ENCODE results near the gene RALGAPA2.

The RALGAPA2 gene

GRCh38 chr20:20454850-20455627 is 257.4 kb downstream of the RALGAPA2 start:
- FAIRE-seq, result no peak

DNA sequence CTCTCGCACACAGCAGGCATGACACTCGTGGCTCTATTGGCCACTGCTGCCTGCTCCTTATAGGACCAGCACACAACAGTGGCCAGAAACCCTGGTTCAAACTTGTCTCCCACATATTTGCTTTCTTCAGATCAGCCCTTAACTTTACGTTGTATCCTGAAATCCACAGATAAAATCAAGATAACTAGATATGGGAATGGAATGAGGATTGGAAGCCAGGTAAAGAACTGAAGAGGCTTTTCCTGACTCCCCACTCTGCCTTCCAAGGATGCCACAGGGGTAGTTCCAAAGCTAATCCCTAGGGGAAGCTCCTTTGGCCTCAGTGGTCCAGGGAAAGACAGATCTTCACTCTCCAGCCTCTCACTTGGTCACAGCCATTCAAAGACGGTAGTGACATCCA is 258.1 kb downstream of the RALGAPA2 start:
- no peak for FAIRE-seq

DNA sequence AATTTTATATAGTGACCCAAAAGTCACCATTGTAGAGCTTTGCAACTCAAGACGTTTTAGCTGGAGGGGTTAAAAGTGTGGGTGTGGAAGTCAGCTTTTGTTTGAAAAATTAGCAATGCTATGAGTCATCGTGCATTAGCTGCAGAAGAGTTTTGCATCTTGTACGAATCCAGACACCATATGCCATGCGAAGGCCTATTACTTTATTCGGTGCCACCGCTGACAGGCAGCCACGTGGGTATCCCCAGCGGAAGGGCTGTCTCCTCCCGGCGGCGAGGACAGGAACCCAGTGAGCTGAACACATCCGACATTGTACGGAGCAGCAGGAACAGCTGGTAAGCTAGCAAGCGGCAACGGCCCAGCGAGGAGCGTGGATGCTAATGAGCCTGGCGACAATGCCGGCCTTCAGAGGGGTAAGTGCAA is 260.2 kb downstream of the RALGAPA2 start:
- no peak for FAIRE-seq

DNA sequence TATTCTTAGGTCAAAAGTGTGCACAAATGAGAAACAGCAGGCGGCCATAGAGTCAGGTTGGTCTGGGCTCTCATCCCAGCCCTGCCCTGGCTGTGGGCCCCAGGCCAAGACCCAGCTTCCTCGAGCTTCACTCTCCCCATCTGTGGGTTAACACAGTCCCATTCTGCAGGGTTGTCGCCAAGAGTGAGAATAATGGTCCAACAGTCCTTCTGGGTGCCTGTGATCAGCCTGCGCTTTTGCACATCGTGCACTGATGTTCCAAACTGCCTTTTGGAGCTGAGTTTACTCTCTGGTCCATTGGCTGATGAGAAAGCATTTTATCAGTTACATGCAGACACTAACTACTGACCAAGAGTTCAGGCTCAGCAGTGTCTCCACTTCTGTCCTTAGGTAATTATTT is 261.9 kb downstream of the RALGAPA2 start:
- FAIRE-seq, result no peak

- no peak for FAIRE-seq
These were observed 263.6 kb downstream of the RALGAPA2 start for GRCh38 chr20:20448881-20449280.

DNA sequence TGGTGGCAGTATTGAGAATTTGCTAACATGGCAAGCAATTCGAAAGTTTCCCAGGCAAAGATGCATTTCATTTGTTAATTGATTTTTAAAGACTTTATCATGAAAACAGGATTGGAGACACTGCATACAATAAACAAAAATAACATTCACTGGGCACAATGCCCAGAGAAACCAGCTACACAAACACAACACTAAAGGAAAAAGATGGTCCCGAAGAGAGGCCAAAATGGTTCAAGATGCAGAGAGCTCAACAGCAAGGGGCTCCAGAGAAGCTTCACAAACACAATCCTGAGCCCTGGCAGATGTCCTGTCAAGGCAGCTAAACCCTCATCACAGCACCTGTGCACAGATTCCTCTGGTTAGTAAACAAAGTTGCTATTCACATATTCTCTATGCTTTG is 265.2 kb downstream of the RALGAPA2 start:
- no peak for FAIRE-seq

DNA sequence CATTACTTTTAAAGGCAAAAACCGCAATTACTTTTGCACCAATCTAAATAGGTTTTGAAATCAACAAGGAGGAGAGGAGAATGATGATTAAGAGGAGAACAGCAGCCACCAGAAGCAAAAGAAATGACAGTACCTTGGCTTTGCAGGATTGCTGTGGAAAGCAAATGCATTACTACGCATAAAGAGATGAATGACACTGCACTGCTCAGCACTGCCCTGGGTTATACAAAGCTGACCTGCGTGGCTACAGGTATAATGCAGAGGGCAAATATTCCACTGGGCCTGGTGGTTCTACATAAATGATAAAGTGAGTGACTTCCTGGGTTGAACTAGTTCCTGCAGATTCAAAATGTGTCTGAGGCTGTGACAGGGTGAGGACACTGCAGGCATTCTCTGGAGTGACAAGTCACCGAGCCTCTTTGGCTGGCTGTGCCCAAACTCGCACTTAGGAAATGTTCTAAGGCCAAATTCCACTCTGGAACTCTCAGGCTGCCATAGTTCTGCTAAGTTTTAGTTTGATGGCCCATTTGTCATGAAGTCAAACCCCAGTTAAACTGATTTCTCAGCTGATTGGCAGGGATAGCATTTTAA is 265.9 kb downstream of the RALGAPA2 start:
- FAIRE-seq, result no peak

- no peak for FAIRE-seq
These were observed 266.4 kb downstream of the RALGAPA2 start for GRCh38 chr20:20446001-20446400.

GRCh38 chr20:20443504-20443903 is 268.9 kb downstream of the RALGAPA2 start:
- FAIRE-seq, result no peak

DNA sequence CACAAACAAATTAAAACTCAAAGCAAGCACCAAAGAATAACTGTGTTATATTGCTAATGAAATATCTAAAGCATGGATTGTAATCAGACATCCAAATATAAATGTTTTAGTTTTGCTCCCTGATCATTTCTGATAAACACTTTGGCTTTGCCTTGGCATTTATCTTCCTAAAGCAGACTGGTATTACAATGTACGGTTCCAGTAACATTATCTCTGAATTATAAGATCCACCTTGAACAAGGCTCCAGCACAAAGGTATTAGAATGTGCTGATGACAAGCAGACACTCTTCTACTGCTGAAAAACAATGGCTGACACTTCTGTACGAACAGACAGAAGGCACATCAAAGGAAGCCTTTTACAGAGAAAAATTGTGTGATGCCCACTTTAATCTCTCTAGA is 270.0 kb downstream of the RALGAPA2 start:
- FAIRE-seq, result no peak

DNA sequence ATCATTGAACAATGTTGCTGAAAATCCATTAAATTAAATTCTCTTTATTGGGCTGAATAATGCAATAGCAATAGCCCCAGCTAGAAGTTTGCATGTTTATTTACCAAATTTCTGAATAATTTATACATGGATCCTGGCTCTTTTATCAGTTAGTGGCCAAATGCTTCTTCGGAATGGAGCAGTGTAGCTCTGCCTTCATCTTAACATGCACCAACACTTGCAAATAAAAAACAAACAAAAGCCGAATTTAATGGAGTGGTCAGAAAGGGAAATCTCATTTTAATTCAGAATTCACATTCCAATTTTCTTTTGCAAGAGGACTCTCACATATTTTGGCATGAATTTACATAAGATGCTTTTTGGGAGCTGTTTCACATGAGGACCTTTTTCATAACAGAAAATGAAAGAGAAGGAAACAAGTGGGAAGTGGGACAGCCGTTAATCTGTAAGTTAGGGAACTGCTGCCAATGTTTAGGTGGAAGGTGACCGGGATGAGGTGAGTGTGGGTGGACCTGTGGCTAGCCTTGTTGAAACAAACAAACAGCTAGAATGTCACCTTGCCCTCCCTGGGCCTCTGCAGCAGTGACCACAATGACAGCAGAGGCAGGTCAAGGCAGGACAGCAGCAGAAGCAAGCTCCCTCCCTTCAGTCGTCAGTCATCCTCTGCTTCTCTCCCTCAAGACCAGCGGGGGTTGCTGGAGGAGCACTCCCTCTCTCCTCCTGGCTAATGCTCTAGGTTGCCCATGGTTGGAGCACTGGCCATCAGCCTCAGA is 271.4 kb downstream of the RALGAPA2 start:
- FAIRE-seq, result no peak

- FAIRE-seq, result no peak
These were observed 272.0 kb downstream of the RALGAPA2 start for GRCh38 chr20:20440481-20440880.

DNA sequence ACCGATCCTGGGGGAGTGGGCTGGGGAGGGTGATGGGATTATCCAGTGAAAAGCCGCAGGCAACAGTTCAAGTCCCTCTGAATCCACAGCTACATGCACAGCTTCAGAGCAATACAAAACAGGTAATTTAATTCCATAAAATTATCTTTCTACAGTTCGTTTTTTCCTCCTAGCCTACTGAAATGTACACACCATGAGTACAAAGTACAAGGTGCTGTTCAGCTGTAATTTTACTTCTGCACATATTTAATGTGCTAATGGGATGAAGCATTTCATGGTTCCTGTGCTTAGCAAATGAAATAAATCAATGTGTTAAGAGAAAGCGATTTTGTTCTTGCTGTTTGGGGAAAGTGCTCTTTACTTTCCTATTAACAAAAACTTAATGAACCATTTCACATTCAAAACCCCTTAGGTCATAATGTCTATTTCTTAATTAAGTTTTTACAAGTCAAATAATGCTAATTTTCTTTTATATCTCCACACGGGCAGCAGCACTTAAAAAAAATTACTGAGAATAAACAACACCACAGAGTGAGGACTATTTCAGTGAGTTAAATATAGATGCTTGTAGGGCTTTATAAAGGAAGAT is 272.7 kb downstream of the RALGAPA2 start:
- FAIRE-seq, result no peak

- no peak for FAIRE-seq
These were observed 275.1 kb downstream of the RALGAPA2 start for GRCh38 chr20:20437314-20437713.

GRCh38 chr20:20436689-20437088 is 275.8 kb downstream of the RALGAPA2 start:
- FAIRE-seq, result no peak

GRCh38 chr20:20435453-20435852 is 277.0 kb downstream of the RALGAPA2 start:
- FAIRE-seq, result no peak

GRCh38 chr20:20432618-20433286 is 279.7 kb downstream of the RALGAPA2 start:
- FAIRE-seq, result no peak

DNA sequence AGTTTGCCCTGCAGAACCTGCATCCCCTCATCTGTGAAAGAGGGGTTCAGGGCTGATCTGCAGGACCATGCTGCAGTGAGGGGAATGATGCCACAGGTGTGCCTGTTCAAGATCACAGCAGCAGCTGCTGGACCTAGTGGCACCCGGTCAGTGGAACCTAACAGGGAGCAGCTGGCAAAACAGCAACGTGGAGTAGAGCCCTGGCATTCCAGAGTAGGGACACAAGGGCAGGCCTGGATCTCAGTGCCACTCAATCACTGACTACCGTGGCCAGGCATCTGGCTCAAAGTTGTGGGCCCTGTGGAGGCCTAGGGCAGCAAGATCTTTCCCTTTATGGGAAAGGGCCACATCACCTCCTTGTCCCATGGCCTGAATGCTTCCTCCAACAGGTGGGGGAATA is 282.4 kb downstream of the RALGAPA2 start:
- no peak for FAIRE-seq

GRCh38 chr20:20428067-20428466 is 284.4 kb downstream of the RALGAPA2 start:
- no peak for FAIRE-seq

DNA sequence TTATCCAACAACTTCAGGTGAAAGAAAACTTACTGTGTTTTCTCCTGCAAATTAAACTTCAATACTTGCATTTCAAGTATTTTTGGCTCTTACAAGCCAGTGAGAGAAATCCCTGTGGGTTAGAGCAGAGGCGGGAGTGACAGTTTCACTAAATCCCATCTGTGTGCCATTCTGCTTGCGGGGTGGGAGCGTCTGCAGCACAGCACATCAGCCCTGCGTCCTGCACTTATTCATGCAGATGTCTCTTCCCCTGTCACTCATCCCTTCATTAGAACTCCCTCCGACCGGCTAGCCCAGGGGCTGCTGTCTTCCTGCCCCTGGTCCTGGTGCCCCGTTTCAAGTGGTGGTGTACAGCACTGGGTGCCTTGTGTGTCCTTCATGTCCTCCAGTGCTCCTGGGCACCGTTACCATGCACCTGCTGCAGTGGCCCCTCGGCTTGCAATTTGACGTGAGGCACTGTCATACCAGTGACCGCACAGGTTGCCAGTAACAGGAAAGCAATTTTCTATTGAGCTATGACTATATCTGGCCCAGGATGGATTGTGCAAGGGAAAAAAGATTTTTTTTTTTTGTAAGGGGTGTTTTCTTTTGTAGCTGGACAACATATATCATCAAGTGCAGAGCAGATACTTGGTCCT is 285.1 kb downstream of the RALGAPA2 start:
- no peak for FAIRE-seq

- FAIRE-seq, result no peak
These were observed 285.9 kb downstream of the RALGAPA2 start for GRCh38 chr20:20426655-20426907.

DNA sequence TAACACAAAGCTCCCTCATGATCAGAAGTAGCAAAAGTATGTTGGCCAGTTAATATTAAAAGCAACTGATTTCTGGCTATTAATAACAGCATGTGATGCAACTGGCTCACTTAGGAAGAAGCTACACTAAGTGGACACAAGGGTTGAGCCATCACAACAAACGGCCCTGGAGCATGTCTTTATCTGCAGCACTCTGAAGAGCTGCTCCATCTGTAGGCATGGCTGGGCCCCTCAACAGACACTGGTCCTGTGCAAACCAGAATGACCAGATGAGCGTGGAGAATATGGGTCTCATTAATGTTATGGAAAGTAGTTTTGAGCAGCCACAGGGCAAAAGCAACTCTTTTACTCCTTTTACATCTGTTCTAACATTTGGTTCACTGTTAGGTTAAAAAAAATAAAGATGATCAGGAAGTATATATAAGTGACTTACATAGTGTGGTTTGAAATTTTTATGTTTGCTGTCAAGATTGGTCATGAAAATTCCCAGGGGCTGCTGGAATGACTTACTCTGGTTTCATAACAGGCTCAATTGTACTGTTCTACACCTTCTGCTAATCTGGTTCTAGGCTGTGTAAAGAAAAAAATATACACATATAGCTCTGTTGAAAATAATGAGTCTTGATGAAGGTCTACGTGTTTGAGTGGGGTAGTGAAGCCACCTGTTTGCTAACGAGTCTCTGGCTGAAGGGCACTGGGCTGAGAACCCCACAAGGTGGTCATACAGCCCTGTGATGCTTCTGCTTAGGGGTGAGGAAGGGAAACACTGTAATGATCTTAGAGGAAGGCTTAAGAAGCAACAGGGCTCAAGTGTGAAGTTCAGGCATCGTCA is 286.4 kb downstream of the RALGAPA2 start:
- no peak for FAIRE-seq
